H9 (cell line): Measurements from ENCODE around the gene IL31. TPM values are rescaled to one million over a fixed set of nuclear protein-coding genes. Genes with fewer than 3 reads are reported as not detected.

ENCODE experiments used
- DNase-seq: peaks from one replicate; pipeline ENCODE4 v3.0.0-alpha.2; 2017
- H2AFZ ChIP-seq: one replicate; pipeline ENCODE4 v1.6.1; 2013; ENCODE audit warnings: mild to moderate bottlenecking, low read length, control low read depth, moderate library complexity
- H2AK5ac ChIP-seq: 2 replicates; pipeline ENCODE4 v1.6.1; 2013; ENCODE audit warnings: low read length, control low read depth, mixed read lengths; ENCODE audit not compliant: insufficient read length
- H2BK120ac ChIP-seq: one replicate; pipeline ENCODE4 v1.6.1; 2013; ENCODE audit warnings: low read depth, mild to moderate bottlenecking, low read length, control low read depth, inconsistent platforms; ENCODE audit not compliant: poor library complexity, severe bottlenecking
- H2BK12ac ChIP-seq: 2 replicates; pipeline ENCODE4 v1.6.1; 2013; ENCODE audit warnings: low read length, control low read depth, mixed read lengths, low read depth; ENCODE audit not compliant: insufficient read length
- H2BK15ac ChIP-seq: 2 replicates; pipeline ENCODE4 v1.6.1; 2013; ENCODE audit warnings: low read depth, low read length, control low read depth
- H2BK20ac ChIP-seq: one replicate; pipeline ENCODE4 v1.6.1; 2013; ENCODE audit warnings: low read depth, mild to moderate bottlenecking, low read length, control low read depth, inconsistent platforms; ENCODE audit not compliant: poor library complexity, severe bottlenecking
- H2BK5ac ChIP-seq: 2 replicates; pipeline ENCODE4 v1.6.1; 2013; ENCODE audit warnings: low read length, control low read depth, mixed read lengths; ENCODE audit not compliant: insufficient read length
- H3K14ac ChIP-seq: 2 replicates; pipeline ENCODE4 v1.6.1; 2013; ENCODE audit warnings: low read length, control low read depth; ENCODE audit not compliant: insufficient read depth
- H3K18ac ChIP-seq: 2 replicates; pipeline ENCODE4 v1.6.1; 2013; ENCODE audit warnings: low read depth, mild to moderate bottlenecking, mixed read lengths, low read length, control low read depth; ENCODE audit not compliant: insufficient read length
- H3K23ac ChIP-seq: 2 replicates; pipeline ENCODE4 v1.6.1; 2013; ENCODE audit warnings: low read length, control low read depth, mixed read lengths, low read depth; ENCODE audit not compliant: insufficient read length
- H3K23me2 ChIP-seq: 2 replicates; pipeline ENCODE4 v1.6.1; 2013; ENCODE audit warnings: low read depth, mild to moderate bottlenecking, mixed read lengths, low read length, control low read depth; ENCODE audit not compliant: insufficient read length, poor library complexity, severe bottlenecking
- H3K27ac ChIP-seq: 2 replicates; pipeline ENCODE4 v1.5.1; 2013; ENCODE audit warnings: low read length, control low read depth, mixed read lengths, low read depth; ENCODE audit not compliant: insufficient read length
- H3K27me3 ChIP-seq: 2 replicates; pipeline ENCODE4 v1.6.1; 2013; ENCODE audit warnings: low read length, control low read depth, inconsistent platforms; ENCODE audit not compliant: insufficient read depth
- H3K4ac ChIP-seq: 2 replicates; pipeline ENCODE4 v1.6.1; 2013; ENCODE audit warnings: low read depth, mild to moderate bottlenecking, control low read depth, inconsistent platforms, low read length, moderate library complexity
- H3K4me1 ChIP-seq: 2 replicates; pipeline ENCODE4 v1.6.1; 2013; ENCODE audit warnings: low read length, control low read depth, inconsistent platforms; ENCODE audit not compliant: insufficient read depth
- H3K4me2 ChIP-seq: 2 replicates; pipeline ENCODE4 v1.6.1; 2013; ENCODE audit warnings: low read length, control low read depth, mixed read lengths; ENCODE audit not compliant: insufficient read length, insufficient read depth
- H3K56ac ChIP-seq: 2 replicates; pipeline ENCODE4 v1.6.1; 2013; ENCODE audit warnings: low read depth, mild to moderate bottlenecking, mixed read lengths, low read length, control low read depth; ENCODE audit not compliant: insufficient read length
- H3K79me1 ChIP-seq: 2 replicates; pipeline ENCODE4 v1.6.1; 2013; ENCODE audit warnings: low read depth, mild to moderate bottlenecking, moderate library complexity, low read length, control low read depth, inconsistent platforms; ENCODE audit not compliant: insufficient read depth, poor library complexity, severe bottlenecking
- H3K79me2 ChIP-seq: 2 replicates; pipeline ENCODE4 v1.6.1; 2013; ENCODE audit warnings: low read length, control low read depth, inconsistent platforms; ENCODE audit not compliant: insufficient read depth
- H3K9ac ChIP-seq: 2 replicates; pipeline ENCODE4 v1.6.1; 2013; ENCODE audit warnings: low read length, control low read depth, mixed read lengths; ENCODE audit not compliant: insufficient read length; ENCODE audit errors: extremely low read depth
- H3K9me3 ChIP-seq: one replicate; pipeline ENCODE4 v1.6.1; 2013; ENCODE audit warnings: low read depth, low read length, inconsistent platforms; ENCODE audit not compliant: control insufficient read depth
- H3T11ph ChIP-seq: one replicate; pipeline ENCODE4 v1.6.1; 2013; ENCODE audit warnings: mild to moderate bottlenecking, low read length, control low read depth, inconsistent platforms
- H4K20me1 ChIP-seq: one replicate; pipeline ENCODE4 v1.6.1; 2013; ENCODE audit not compliant: control insufficient read depth, insufficient read length, insufficient read depth
- H4K5ac ChIP-seq: 2 replicates; pipeline ENCODE4 v1.6.1; 2013; ENCODE audit warnings: low read depth, mild to moderate bottlenecking, mixed read lengths, low read length, control low read depth; ENCODE audit not compliant: insufficient read length
- H4K8ac ChIP-seq: replicated peaks from 2 replicates; pipeline ENCODE4 v1.6.1; 2013; ENCODE audit warnings: low read length, control low read depth, mixed read lengths, low read depth; ENCODE audit not compliant: insufficient read length
- H4K91ac ChIP-seq: 2 replicates; pipeline ENCODE4 v1.6.1; 2013; ENCODE audit warnings: low read depth, mild to moderate bottlenecking, moderate library complexity, mixed read lengths, low read length, control low read depth; ENCODE audit not compliant: insufficient read length
- H3K27ac Mint-ChIP-seq, 3 experiments: 2 replicates in 2 of 3; 3 replicates in 1 of 3; pipeline ENCODE4 v1.8.0; 2020 to 2021; ENCODE audit warnings: mixed read lengths in 3 of 3, mild to moderate bottlenecking in 1 of 3, moderate library complexity in 1 of 3
- H3K27me3 Mint-ChIP-seq: 2 replicates; pipeline ENCODE4 v1.8.0; 2021; ENCODE audit warnings: low read depth, mild to moderate bottlenecking, moderate library complexity, mixed read lengths
- H3K36me3 Mint-ChIP-seq, 3 experiments: 2 replicates in 2 of 3; 3 replicates in 1 of 3; pipeline ENCODE4 v1.8.0; 2020 to 2021; ENCODE audit warnings: low read depth in 3 of 3, mixed read lengths in 3 of 3; ENCODE audit not compliant: insufficient read depth in 1 of 3
- H3K4me1 Mint-ChIP-seq, 2 experiments: 2 replicates each; pipeline ENCODE4 v1.8.0; 2020; ENCODE audit warnings: mixed read lengths in 2 of 2
- H3K4me3 Mint-ChIP-seq, 2 experiments: 2 replicates in 1 of 2; 3 replicates in 1 of 2; pipeline ENCODE4 v1.8.0; 2020 to 2021; ENCODE audit warnings: mild to moderate bottlenecking in 2 of 2, mixed read lengths in 2 of 2, moderate library complexity in 1 of 2
- H3K9me3 Mint-ChIP-seq, 2 experiments: 2 replicates in 1 of 2; 3 replicates in 1 of 2; pipeline ENCODE4 v1.8.0; 2020; ENCODE audit warnings: mild to moderate bottlenecking in 2 of 2, mixed read lengths in 2 of 2, moderate library complexity in 1 of 2
- CTCF ChIP-seq: fragments of 200-600 bp; sonication (generic); conservative IDR thresholded peaks from 3 replicates; pipeline ENCODE4 v1.8.0; 2021; ENCODE audit warnings: antibody characterized with exemption, mild to moderate bottlenecking
- WGBS: extraction: QIAGEN DNeasy Blood & Tissue Kit; methylation state at CpG from one replicate; pipeline ENCODE4 v1.1.7; 2013; ENCODE audit warnings: missing lambda C conversion rate, low lambda C conversion rate, mixed read lengths; ENCODE audit not compliant: insufficient read length; ENCODE audit errors: extremely low coverage; 5-methylcytosine and 5-hydroxymethylcytosine counted together
- total RNA-seq: library from RNA; stranded (reverse); gene quantifications from 2 replicates; pipeline ENCODE4 v1.2.1, GENCODE V29; 2021

The IL31 gene
- total RNA-seq, 1 experiment from 2014 or later, result not detected

GRCh38 chr12:122195405-122195804 is 21.4 kb upstream of the IL31 start:
- Histone ChIP-seq H4K91ac (no peak overlapping the region), H3K79me2 (no peaks in the 10 kb centered on the region), H3K27ac (no peak overlapping the region), H3K9me3 (no peaks in the 10 kb centered on the region), H3K4ac (no peak overlapping the region), H3K18ac (no peak overlapping the region), H4K20me1 (no peaks in the 10 kb centered on the region), H3K4me1 (peaks cover 2% of the 10 kb centered on the region), H3K79me1 (no peaks in the 10 kb centered on the region), H2BK120ac (no peak overlapping the region), H3K9ac (no peak overlapping the region), H2BK5ac (no peak overlapping the region), H2BK20ac (no peak overlapping the region), H4K8ac (no peak overlapping the region), H3K14ac (no peak overlapping the region), H3K4me2 (no peak overlapping the region), H3K23me2 (no peaks in the 10 kb centered on the region), H3K27me3 (no peaks in the 10 kb centered on the region), H4K5ac (no peak overlapping the region), H2BK12ac (no peak overlapping the region), H2BK15ac (no peak overlapping the region), H3T11ph (no peak overlapping the region), H3K56ac (no peak overlapping the region), H2AK5ac (no peak overlapping the region), H3K23ac (no peak overlapping the region), H2AFZ (no peak overlapping the region)
- H3K36me3 Mint-ChIP-seq, result no peaks in the 10 kb centered on the region; a peak in 1 of 7 replicates
- no peak for TF ChIP-seq CTCF
- H3K4me3 Mint-ChIP-seq, result no peak overlapping the region
- H3K27ac Mint-ChIP-seq, result no peak overlapping the region
- peaks cover 4 to 10% of the 10 kb centered on the region in 2 experiments for H3K9me3 Mint-ChIP-seq
- no peak for DNase-seq
- peaks cover 3 to 8% of the 10 kb centered on the region in 2 experiments; a peak in 3 of 4 replicates for H3K4me1 Mint-ChIP-seq
- WGBS, result no CpG with 5 or more reads among the region's 4 CpGs
- H3K27me3 Mint-ChIP-seq, result peaks cover 13% of the 10 kb centered on the region
